Fibroblast of lung (primary cell): Measurements from ENCODE around the gene DAB1. TPM values are rescaled to one million over a fixed set of nuclear protein-coding genes. Genes with fewer than 3 reads are reported as not detected.

Experiments used
- DNase-seq, 2 donors: peaks; one replicate each; pipeline versions ENCODE4 v3.0.0 to v3.0.0-alpha.2; 2010; ENCODE audit warnings: low read depth in 2 of 2
- H2AFZ ChIP-seq: 2 replicates; pipeline ENCODE4 v1.5.1; 2012; ENCODE audit warnings: low read length, control low read depth, inconsistent platforms
- H3K27ac ChIP-seq: 2 replicates; pipeline ENCODE4 v1.5.1; 2011; ENCODE audit warnings: low read length, control low read depth; ENCODE audit not compliant: insufficient read depth
- H3K27me3 ChIP-seq: 2 replicates; pipeline ENCODE4 v1.5.1; 2011; ENCODE audit warnings: mild to moderate bottlenecking, low read length; ENCODE audit not compliant: control insufficient read depth, insufficient read depth
- H3K36me3 ChIP-seq: 2 replicates; pipeline ENCODE4 v1.5.1; 2011; ENCODE audit warnings: low read length; ENCODE audit not compliant: control insufficient read depth, insufficient read depth
- H3K4me1 ChIP-seq: 2 replicates; pipeline ENCODE4 v1.5.1; 2011; ENCODE audit warnings: low read length; ENCODE audit not compliant: control insufficient read depth, insufficient read depth; ENCODE audit errors: extremely low read depth
- H3K4me2 ChIP-seq: 2 replicates; pipeline ENCODE4 v1.5.1; 2011; ENCODE audit warnings: low read length, control low read depth; ENCODE audit not compliant: insufficient read depth; ENCODE audit errors: extremely low read depth
- H3K4me3 ChIP-seq, 4 experiments: fragments of 200-600 bp in 1 of 4; sonication (generic) in 1 of 4; replicated peaks in 1 of 4; 2 replicates each; pipeline ENCODE4 v1.5.1; 2011 to 2016; ENCODE audit warnings: low read length in 4 of 4, low read depth in 3 of 4, mild to moderate bottlenecking in 3 of 4, control low read depth in 2 of 4, inconsistent platforms in 1 of 4, mixed read lengths in 1 of 4; ENCODE audit not compliant: insufficient read depth in 1 of 4; ENCODE audit errors: control extremely low read depth in 1 of 4
- H3K79me2 ChIP-seq: 2 replicates; pipeline ENCODE4 v1.5.1; 2012; ENCODE audit warnings: mild to moderate bottlenecking, low read length, inconsistent platforms; ENCODE audit not compliant: control insufficient read depth, insufficient read depth
- H3K9ac ChIP-seq: 2 replicates; pipeline ENCODE4 v1.5.1; 2011; ENCODE audit warnings: mild to moderate bottlenecking, low read length, control low read depth; ENCODE audit not compliant: insufficient read depth
- H3K9me3 ChIP-seq: 2 replicates; pipeline ENCODE4 v1.5.1; 2012; ENCODE audit warnings: low read depth, low read length; ENCODE audit not compliant: control insufficient read depth, insufficient read depth
- H4K20me1 ChIP-seq: 2 replicates; pipeline ENCODE4 v1.5.1; 2011; ENCODE audit warnings: low read length; ENCODE audit not compliant: control insufficient read depth, insufficient read depth; ENCODE audit errors: extremely low read depth
- EZH2 ChIP-seq: IDR thresholded peaks from 2 replicates; pipeline ENCODE4 v1.5.1; 2012; ENCODE audit warnings: low read length, control low read depth, mild to moderate bottlenecking; ENCODE audit errors: missing control alignments
- polyA plus RNA-seq, 2 donors: library from polyadenylated mRNA; depleted of rRNA in 1 of 2; stranded (reverse) in 1 of 2; unstranded in 1 of 2; fragments of >200 nt; gene quantifications; 2 replicates each; pipeline ENCODE4 v1.2.1, GENCODE V29; 2011 to 2012; ENCODE audit warnings: missing spikeins in 1 of 2
- total RNA-seq: library from RNA; depleted of rRNA; stranded (reverse); fragments of >200 nt; gene quantifications from 2 replicates; pipeline ENCODE4 v1.2.1, GENCODE V29; 2014
- TF ChIP-seq, protein P1 (sequence below), 2 donors: IDR thresholded peaks in 1 of 2; conservative IDR thresholded peaks in 1 of 2; 1 replicate in 1 of 2; 2 replicates in 1 of 2; pipeline ENCODE4 v1.5.1; 2011 to 2012; ENCODE audit warnings: low read length in 2 of 2, control low read depth in 1 of 2, inconsistent platforms in 1 of 2, low read depth in 1 of 2, mild to moderate bottlenecking in 1 of 2

Gene DAB1
- total and polyA plus RNA-seq, 2 donors (not counting 1 experiment from before 2014, with no cell fraction given) = 0.17 to 2.0 TPM

DNA sequence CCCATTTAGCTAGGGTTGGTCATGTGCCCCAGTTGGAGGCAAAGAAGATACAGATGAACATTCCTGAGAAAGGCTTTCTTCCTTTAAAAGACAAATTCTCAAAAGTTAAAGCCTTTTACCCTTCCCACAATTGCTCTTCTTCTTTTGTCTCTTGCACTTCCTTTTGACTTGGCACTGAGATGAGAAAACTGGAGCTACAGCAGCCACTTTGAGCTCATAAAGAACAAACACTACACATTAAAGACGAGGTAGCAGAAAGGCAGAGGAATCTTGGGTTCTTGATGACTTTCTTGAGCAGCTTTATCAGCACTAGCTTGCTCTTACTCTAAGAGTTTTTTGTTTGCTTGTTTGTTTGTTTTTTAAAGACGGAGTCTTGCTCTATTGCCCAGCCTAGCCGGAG, 92.2 kb downstream of the DAB1 start:
- Histone ChIP-seq H2AFZ (no peak overlapping the region), H3K27me3 (no peaks in the 10 kb centered on the region), H4K20me1 (no peaks in the 10 kb centered on the region), H3K9me3 (no peaks in the 10 kb centered on the region), H3K4me3 (no peak overlapping the region), H3K79me2 (no peaks in the 10 kb centered on the region), H3K9ac (no peak overlapping the region), H3K4me2 (no peak overlapping the region), H3K36me3 (no peaks in the 10 kb centered on the region), H3K27ac (no peak overlapping the region), H3K4me1 (no peaks in the 10 kb centered on the region)
- no peak for DNase-seq
- no peak for TF ChIP-seq EZH2
- TF ChIP-seq, protein P1, sequence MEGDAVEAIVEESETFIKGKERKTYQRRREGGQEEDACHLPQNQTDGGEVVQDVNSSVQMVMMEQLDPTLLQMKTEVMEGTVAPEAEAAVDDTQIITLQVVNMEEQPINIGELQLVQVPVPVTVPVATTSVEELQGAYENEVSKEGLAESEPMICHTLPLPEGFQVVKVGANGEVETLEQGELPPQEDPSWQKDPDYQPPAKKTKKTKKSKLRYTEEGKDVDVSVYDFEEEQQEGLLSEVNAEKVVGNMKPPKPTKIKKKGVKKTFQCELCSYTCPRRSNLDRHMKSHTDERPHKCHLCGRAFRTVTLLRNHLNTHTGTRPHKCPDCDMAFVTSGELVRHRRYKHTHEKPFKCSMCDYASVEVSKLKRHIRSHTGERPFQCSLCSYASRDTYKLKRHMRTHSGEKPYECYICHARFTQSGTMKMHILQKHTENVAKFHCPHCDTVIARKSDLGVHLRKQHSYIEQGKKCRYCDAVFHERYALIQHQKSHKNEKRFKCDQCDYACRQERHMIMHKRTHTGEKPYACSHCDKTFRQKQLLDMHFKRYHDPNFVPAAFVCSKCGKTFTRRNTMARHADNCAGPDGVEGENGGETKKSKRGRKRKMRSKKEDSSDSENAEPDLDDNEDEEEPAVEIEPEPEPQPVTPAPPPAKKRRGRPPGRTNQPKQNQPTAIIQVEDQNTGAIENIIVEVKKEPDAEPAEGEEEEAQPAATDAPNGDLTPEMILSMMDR (conservative IDR thresholded peaks at IDR 0.05 in 1 of 2, IDR thresholded peaks at IDR 0.05 in 1 of 2; ENCODE audit: low read depth in 1 of 2, low read length in 2 of 2) = no peak

- H3K79me2 ChIP-seq = no peaks in the 10 kb centered on the region
- H4K20me1 ChIP-seq = no peaks in the 10 kb centered on the region
- no peak for TF ChIP-seq EZH2
- TF ChIP-seq, protein P1 (conservative IDR thresholded peaks at IDR 0.05 in 1 of 2, IDR thresholded peaks at IDR 0.05 in 1 of 2; ENCODE audit: low read depth in 1 of 2, low read length in 2 of 2) = no peak
- H3K4me2 ChIP-seq = no peak overlapping the region
- H3K9me3 ChIP-seq = no peaks in the 10 kb centered on the region
- H3K9ac ChIP-seq = no peak overlapping the region
- H3K36me3 ChIP-seq = no peaks in the 10 kb centered on the region
- no peak overlapping the region for H3K27ac ChIP-seq
- DNase-seq = no peak
- no peaks in the 10 kb centered on the region for H3K4me1 ChIP-seq
- no peak overlapping the region for H3K4me3 ChIP-seq
- no peak overlapping the region for H2AFZ ChIP-seq
- H3K27me3 ChIP-seq = no peaks in the 10 kb centered on the region
Measured at GRCh38 chr1:57329937-57330336, 93.9 kb downstream of the DAB1 start.

DNA sequence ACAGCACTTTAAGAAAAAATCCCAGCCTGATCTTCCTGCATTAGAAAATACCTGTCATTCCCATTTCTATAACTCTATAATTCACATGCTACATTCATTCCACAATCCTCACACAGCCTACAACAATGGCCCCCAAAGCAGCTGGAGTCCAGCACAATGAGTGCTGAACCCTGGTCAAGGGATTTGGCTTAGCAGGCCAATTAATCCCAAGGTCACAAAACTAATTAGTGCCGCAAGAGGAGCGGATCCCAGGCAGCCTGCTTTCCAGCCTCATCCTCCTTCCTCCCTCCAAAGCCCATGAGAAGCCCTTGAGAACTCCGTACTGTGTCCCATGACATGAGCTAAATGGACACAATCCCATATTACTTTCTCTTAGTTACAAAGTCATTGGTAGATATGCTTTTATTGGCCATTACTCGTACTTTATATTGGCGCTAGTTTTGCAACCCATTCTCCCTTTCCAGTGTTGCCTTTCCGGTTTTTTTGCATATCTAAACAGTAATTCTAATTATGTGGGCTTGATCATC, 94.8 kb downstream of the DAB1 start:
- Histone ChIP-seq H3K27me3 (no peaks in the 10 kb centered on the region), H3K4me1 (no peaks in the 10 kb centered on the region), H2AFZ (no peak overlapping the region), H3K4me3 (no peak overlapping the region), H3K79me2 (no peaks in the 10 kb centered on the region), H3K36me3 (no peaks in the 10 kb centered on the region), H3K9ac (no peak overlapping the region), H3K9me3 (no peaks in the 10 kb centered on the region), H3K27ac (no peak overlapping the region), H3K4me2 (no peak overlapping the region), H4K20me1 (no peaks in the 10 kb centered on the region)
- no peak for DNase-seq
- no peak for TF ChIP-seq EZH2
- TF ChIP-seq, protein P1 (conservative IDR thresholded peaks at IDR 0.05 in 1 of 2, IDR thresholded peaks at IDR 0.05 in 1 of 2; ENCODE audit: low read depth in 1 of 2, low read length in 2 of 2) = no peak
